B cell (primary cell): Measurements from ENCODE around the gene MYOM1.

Experiments
- EZH2 ChIP-seq: IDR thresholded peaks from 2 replicates; pipeline ENCODE4 v1.6.1; 2012; ENCODE audit warnings: borderline replicate concordance, low read depth, mild to moderate bottlenecking, moderate library complexity, low read length; ENCODE audit not compliant: insufficient read depth, poor library complexity, severe bottlenecking
- TF ChIP-seq, protein P1 (sequence below): fragments of 200-600 bp; IDR thresholded peaks from one replicate; pipeline ENCODE4 v1.8.0; 2022; ENCODE audit warnings: antibody characterized with exemption, mild to moderate bottlenecking

- TF ChIP-seq, protein P1, sequence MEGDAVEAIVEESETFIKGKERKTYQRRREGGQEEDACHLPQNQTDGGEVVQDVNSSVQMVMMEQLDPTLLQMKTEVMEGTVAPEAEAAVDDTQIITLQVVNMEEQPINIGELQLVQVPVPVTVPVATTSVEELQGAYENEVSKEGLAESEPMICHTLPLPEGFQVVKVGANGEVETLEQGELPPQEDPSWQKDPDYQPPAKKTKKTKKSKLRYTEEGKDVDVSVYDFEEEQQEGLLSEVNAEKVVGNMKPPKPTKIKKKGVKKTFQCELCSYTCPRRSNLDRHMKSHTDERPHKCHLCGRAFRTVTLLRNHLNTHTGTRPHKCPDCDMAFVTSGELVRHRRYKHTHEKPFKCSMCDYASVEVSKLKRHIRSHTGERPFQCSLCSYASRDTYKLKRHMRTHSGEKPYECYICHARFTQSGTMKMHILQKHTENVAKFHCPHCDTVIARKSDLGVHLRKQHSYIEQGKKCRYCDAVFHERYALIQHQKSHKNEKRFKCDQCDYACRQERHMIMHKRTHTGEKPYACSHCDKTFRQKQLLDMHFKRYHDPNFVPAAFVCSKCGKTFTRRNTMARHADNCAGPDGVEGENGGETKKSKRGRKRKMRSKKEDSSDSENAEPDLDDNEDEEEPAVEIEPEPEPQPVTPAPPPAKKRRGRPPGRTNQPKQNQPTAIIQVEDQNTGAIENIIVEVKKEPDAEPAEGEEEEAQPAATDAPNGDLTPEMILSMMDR, result no peak
- TF ChIP-seq EZH2, result no peak
These were observed 37.2 kb upstream of the MYOM1 start for GRCh38 chr18:3256693-3257626.
